ENCODE results near the gene CRNKL1. TPM values are rescaled to one million over a fixed set of nuclear protein-coding genes. Genes with fewer than 3 reads are reported as not detected.

Gene CRNKL1
- total RNA-seq, 1 donor from 2014 or later, result 20.4 TPM

DNA sequence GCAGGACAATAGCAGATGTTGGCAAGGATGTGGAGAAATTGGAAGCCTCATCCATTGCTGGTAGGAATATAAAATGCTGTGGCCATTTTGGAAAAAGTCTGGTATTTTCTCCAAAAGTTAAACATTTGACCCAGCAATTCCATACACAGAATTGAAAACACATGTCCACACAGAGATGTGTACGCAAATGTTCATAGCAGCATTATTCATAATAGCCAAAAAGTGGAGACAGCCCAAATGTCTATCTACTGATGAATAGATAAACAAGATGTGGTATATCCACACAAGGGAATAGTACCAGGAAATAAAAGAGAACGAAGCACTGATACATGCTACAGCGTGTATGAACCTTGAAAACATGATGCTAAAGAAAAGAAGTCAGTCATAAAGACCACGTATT is 40.6 kb upstream of the CRNKL1 start:
- Histone ChIP-seq H3K9me3 (no peaks in the 10 kb centered on the region), H3K4me3 (no peak overlapping the region), H3K27ac (no peak overlapping the region), H3K36me3 (no peaks in the 10 kb centered on the region), H3K4me1 (no peaks in the 10 kb centered on the region), H3K27me3 (ENCODE audit: low read depth) (no peaks in the 10 kb centered on the region)
- DNase-seq, result no peak
- ATAC-seq, result no peak
- intact Hi-C loops (cut with DNase I), result no loop called here
- TF ChIP-seq CTCF (IDR thresholded peaks at IDR 0.05), result no peak

DNA sequence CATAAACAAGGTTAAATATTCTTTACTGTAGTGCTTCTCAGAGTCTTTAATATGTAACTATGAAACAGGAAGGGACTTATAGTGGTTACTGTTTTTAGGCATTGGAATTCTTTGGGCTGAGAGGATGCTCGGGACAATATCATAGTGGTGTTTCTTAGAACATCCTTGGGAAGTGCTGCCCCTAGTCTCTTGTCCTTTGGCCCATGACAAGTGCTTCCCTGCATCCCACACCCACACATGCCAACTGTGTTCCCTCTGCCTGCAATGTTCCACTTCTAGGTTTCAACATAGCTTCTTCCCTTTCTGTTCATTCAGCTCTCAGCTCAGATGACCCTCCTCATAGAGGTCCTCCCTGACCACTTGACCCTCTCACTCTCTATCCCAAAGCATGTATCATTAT is 37.7 kb upstream of the CRNKL1 start:
- Histone ChIP-seq H3K27me3 (ENCODE audit: low read depth) (no peaks in the 10 kb centered on the region), H3K4me1 (peaks cover 5% of the 10 kb centered on the region), H3K9me3 (no peaks in the 10 kb centered on the region), H3K27ac (no peak overlapping the region), H3K36me3 (no peaks in the 10 kb centered on the region), H3K4me3 (no peak overlapping the region)
- no peak for TF ChIP-seq CTCF (IDR thresholded peaks at IDR 0.05)
- ATAC-seq (no peak), DNase-seq (no peak)
- intact Hi-C loops (cut with DNase I), result loop anchor here (10.0 kb wide), 1 partner anchor 135 kb away; no protein-coding TSS in a partner anchor

DNA sequence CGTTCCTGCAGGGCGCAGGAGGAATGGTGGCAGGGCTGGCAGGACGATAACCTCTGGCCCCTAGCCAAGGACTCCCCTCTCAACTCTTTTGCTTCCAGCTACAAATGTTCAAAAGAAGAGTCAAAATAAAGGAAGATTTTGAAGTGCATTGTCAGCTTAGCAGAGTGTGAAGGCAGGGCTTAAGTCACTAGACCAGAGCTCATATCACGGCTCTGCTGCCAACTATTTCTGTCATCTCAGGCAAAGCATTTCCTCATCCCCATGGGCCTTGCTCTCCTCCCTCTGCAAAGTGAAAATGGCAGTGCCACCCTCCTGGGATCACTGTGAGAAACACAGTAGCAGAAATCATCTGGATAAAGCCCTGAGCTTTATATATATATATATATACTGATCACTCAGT is 36.8 kb upstream of the CRNKL1 start:
- intact Hi-C loops (cut with DNase I), result loop anchor here (10.0 kb wide), 1 partner anchor 136 kb away; no protein-coding TSS in a partner anchor
- no peak for TF ChIP-seq CTCF (IDR thresholded peaks at IDR 0.05)
- peak in 1 of 2 donors; percentile 47 for ATAC-seq

DNA sequence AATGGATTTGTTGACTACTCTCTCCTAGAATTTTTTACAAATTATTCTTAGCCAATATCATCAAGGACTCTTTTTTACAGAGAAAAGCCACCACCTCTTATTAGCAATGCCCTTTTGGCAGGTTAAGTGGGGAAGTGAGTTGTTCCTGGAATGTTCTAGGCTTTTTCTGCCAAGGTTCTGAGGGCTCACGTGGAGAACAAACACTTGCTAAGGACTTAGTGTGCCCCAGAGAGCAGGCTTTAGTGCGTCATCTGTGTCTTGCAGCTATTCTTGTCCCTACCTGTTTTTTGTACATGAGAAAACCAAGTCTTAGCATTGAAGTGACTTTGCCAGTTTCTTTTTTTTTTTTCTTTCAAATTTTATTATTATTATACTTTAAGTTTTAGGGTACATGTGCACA is 33.5 kb upstream of the CRNKL1 start:
- DNase-seq (no peak), ATAC-seq (peak; percentile 88 to 94)
- peaks cover 5% of the 10 kb centered on the region for H3K4me1 ChIP-seq
- intact Hi-C loops (cut with DNase I), result loop anchor here (10.0 kb wide), 1 partner anchor 139 kb away; no protein-coding TSS in a partner anchor
- H3K27ac ChIP-seq, result no peak overlapping the region
- TF ChIP-seq CTCF (IDR thresholded peaks at IDR 0.05), result no peak
- H3K36me3 ChIP-seq, result no peaks in the 10 kb centered on the region
- H3K27me3 ChIP-seq (ENCODE audit: low read depth), result peaks cover 10% of the 10 kb centered on the region
- no peak overlapping the region for H3K4me3 ChIP-seq
- H3K9me3 ChIP-seq, result no peaks in the 10 kb centered on the region

More for the DNA sequence above, 36.8 kb upstream of the CRNKL1 start:
- Histone ChIP-seq H3K27me3 (ENCODE audit: low read depth) (no peaks in the 10 kb centered on the region), H3K36me3 (no peaks in the 10 kb centered on the region), H3K27ac (no peak overlapping the region), H3K9me3 (no peaks in the 10 kb centered on the region), H3K4me1 (peaks cover 5% of the 10 kb centered on the region), H3K4me3 (no peak overlapping the region)
- no peak for DNase-seq

DNA sequence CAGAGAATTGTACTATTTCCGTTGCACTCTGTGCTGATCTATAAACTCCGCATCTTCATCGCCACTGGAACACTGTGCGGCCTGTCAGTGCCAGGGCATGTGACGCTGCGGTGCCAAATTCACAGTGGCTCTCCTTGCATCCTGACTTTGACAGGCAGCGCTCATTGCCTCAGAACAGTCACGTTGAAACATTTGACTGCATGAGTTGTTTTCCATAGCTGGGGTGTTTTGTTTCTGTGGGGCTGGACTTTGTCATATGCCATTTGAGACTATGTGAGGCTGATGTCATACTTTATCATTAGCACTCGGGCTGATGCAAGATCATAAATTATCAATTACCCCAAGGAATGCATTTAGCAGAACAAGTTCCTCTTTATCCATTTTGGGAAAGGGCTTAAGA is 32.8 kb upstream of the CRNKL1 start:
- Histone ChIP-seq H3K4me3 (no peak overlapping the region), H3K27ac (no peak overlapping the region), H3K36me3 (no peaks in the 10 kb centered on the region), H3K9me3 (no peaks in the 10 kb centered on the region), H3K4me1 (peaks cover 5% of the 10 kb centered on the region), H3K27me3 (ENCODE audit: low read depth) (peaks cover 10% of the 10 kb centered on the region)
- DNase-seq (no peak), ATAC-seq (peak in 1 of 2 donors; percentile 24)
- intact Hi-C loops (cut with DNase I), result loop anchor here (10.0 kb wide), 1 partner anchor 140 kb away; no protein-coding TSS in a partner anchor
- no peak for TF ChIP-seq CTCF (IDR thresholded peaks at IDR 0.05)

All from lower lobe of right lung (tissue), 2 donors.